HEK293T (cell line): ENCODE results near the gene TSC2.

Experiments used
- CTCF ChIA-PET: fragments of 350-600 bp; formaldehyde crosslinking; extraction: SDS; loops from one replicate; lab custom pipeline; 2021; ENCODE audit warnings: antibody characterized with exemption, inconsistent platforms; lab: Yijun Ruan, JAX
- POLR2A ChIA-PET: fragments of 350-600 bp; formaldehyde crosslinking; extraction: SDS; loops from one replicate; lab custom pipeline; 2020; ENCODE audit warnings: antibody characterized with exemption, inconsistent platforms; lab: Yijun Ruan, JAX
- DNase-seq: peaks from one replicate; pipeline ENCODE4 v3.0.0; 2012; ENCODE audit warnings: mixed read lengths; ENCODE audit errors: extremely low spot score
- ARNT ChIP-seq: fragments of 450-650 bp; IDR thresholded peaks from 2 replicates; pipeline ENCODE4 v1.6.1; 2017; ENCODE audit warnings: mild to moderate bottlenecking
- BHLHE40 ChIP-seq: fragments of 450-650 bp; IDR thresholded peaks from 2 replicates; pipeline ENCODE4 v1.6.1; 2016; ENCODE audit warnings: mild to moderate bottlenecking, moderate library complexity, borderline replicate concordance
- CTBP1 ChIP-seq: fragments of 450-650 bp; IDR thresholded peaks from 2 replicates; pipeline ENCODE4 v1.6.1; 2016; ENCODE audit warnings: borderline replicate concordance
- ELF4 ChIP-seq: fragments of 450-650 bp; IDR thresholded peaks from 2 replicates; pipeline ENCODE4 v1.6.1; 2017; ENCODE audit warnings: antibody characterized with exemption
- FOXA1 ChIP-seq: fragments of 450-650 bp; IDR thresholded peaks from 2 replicates; pipeline ENCODE4 v1.6.1; 2016; ENCODE audit warnings: mild to moderate bottlenecking
- FOXK2 ChIP-seq: fragments of 450-650 bp; IDR thresholded peaks from 2 replicates; pipeline ENCODE4 v1.6.1; 2016; ENCODE audit warnings: mild to moderate bottlenecking
- FOXM1 ChIP-seq: fragments of 450-650 bp; IDR thresholded peaks from 2 replicates; pipeline ENCODE4 v1.6.1; 2017; ENCODE audit warnings: mild to moderate bottlenecking, borderline replicate concordance
- HDGF ChIP-seq: fragments of 450-650 bp; IDR thresholded peaks from 2 replicates; pipeline ENCODE4 v1.6.1; 2017; ENCODE audit warnings: antibody characterized with exemption, borderline replicate concordance
- L3MBTL2 ChIP-seq: fragments of 450-650 bp; conservative IDR thresholded peaks from 2 replicates; pipeline ENCODE4 v1.6.1; 2016; ENCODE audit warnings: mild to moderate bottlenecking
- LEF1 ChIP-seq: fragments of 450-650 bp; IDR thresholded peaks from 2 replicates; pipeline ENCODE4 v1.6.1; 2017; ENCODE audit warnings: mild to moderate bottlenecking, borderline replicate concordance
- NFRKB ChIP-seq: fragments of 450-650 bp; IDR thresholded peaks from 2 replicates; pipeline ENCODE4 v1.6.1; 2016; ENCODE audit warnings: mild to moderate bottlenecking, moderate library complexity
- SP1 ChIP-seq: fragments of 450-650 bp; IDR thresholded peaks from 2 replicates; pipeline ENCODE4 v1.6.1; 2017
- SUZ12 ChIP-seq: fragments of 450-650 bp; IDR thresholded peaks from 2 replicates; pipeline ENCODE4 v1.6.1; 2016; ENCODE audit warnings: mild to moderate bottlenecking
- TARDBP ChIP-seq: fragments of 450-650 bp; IDR thresholded peaks from 2 replicates; pipeline ENCODE4 v1.6.1; 2016
- ZNF384 ChIP-seq: fragments of 450-650 bp; IDR thresholded peaks from 2 replicates; pipeline ENCODE4 v1.6.1; 2016
- TF ChIP-seq, protein P1 (sequence below): fragments of 450-650 bp; IDR thresholded peaks from 2 replicates; pipeline ENCODE4 v1.6.1; 2016

The TSC2 gene

DNA sequence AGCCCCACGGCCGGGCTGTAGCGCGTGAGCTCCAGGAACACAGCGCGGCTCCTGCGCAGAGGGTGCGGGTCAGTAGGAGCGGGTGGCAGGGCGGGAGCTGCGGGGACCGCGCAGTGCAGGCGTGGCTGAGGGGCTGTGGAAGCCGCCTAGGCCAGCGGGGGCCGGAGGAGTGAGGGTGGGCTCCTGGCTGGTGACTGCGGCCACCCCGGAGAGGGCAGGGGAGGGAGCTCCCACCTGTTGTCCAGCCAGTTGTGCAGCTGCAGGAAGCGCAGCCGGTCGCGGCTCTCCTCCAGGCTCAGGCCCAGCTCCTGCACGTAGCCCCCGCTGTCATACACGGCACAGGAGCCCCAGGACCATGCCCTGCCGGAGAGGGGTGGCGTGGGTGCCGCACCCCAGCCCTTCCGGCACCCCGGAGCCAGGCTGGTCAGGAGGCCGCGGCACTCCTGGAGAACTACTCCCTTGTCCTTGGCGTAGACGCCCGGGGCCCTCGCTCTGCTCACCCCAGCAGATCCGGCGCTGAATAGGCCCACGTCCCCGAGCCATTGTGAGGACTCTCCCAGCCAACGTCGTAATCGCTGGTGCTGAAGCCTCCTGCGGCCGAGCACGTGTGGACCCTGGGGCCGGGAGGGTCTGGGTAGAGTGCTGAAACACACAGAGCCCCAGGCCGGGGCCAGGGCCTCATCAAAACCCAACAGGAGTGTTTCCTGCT is 43.9 kb downstream of the TSC2 start:
- POLR2A ChIA-PET: interaction anchor here (1.0 to 1.2 kb wide), 2 partner anchors 13 to 64 kb away, joined by 3 to 4 read pairs; partner anchors contain the start of gene TRAF7
- no peak for DNase-seq
- CTCF ChIA-PET: interaction anchor here (1.1 kb wide), 1 partner anchor 49 kb away, joined by 3 read pairs; no protein-coding TSS in a partner anchor
- TF ChIP-seq HDGF (no peak), FOXA1 (no peak), LEF1 (no peak), FOXM1 (no peak), ZNF384 (no peak), SUZ12 (no peak)

DNA sequence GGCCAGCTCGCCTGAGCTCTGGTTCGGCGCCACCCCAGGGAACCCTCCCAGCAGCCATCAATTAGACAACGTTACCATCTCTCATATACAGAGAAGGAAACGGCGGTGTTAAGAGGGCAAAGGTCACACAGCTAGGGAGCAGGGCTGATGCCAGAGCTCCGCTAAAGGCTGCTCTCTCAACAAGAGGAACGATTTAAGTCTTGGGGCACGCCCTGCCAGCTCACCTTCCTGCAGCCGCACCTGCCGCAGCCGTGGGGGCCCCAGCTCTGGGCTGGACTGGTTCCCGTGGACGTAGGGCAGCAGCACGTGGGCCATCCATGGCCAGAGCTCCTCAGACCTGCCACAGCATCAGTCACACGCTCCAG is 44.5 kb downstream of the TSC2 start:
- CTCF ChIA-PET: interaction anchor here (1.1 kb wide), 1 partner anchor 48 kb away, joined by 3 read pairs; no protein-coding TSS in a partner anchor
- TF ChIP-seq CTBP1: no peak
- TF ChIP-seq FOXK2: no peak
- TF ChIP-seq, protein P1, sequence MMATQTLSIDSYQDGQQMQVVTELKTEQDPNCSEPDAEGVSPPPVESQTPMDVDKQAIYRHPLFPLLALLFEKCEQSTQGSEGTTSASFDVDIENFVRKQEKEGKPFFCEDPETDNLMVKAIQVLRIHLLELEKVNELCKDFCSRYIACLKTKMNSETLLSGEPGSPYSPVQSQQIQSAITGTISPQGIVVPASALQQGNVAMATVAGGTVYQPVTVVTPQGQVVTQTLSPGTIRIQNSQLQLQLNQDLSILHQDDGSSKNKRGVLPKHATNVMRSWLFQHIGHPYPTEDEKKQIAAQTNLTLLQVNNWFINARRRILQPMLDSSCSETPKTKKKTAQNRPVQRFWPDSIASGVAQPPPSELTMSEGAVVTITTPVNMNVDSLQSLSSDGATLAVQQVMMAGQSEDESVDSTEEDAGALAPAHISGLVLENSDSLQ: no peak
- POLR2A ChIA-PET: interaction anchor here (1.0 kb wide), 1 partner anchor 63 kb away, joined by 3 read pairs; the partner anchor contains the start of gene TRAF7
- DNase-seq: no peak

DNA sequence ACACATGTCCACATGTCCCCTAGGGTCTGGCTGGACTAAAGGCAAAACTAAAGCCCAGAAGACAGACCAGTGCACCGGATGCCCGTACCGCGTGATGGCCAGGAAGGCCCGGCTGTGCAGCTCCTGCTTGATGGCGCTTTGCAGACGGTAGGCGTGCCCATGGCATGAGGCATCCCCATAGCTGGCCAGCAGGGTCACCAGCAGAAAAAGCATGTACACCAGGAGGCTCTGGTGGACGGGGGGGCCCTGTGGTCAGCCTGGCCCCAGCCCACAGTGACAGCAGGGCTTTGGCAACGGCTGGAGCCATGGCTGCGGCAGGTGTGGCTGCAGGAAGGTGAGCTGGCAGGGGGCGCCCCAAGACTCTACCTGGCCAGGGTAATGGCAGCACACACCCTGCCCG is 45.1 kb downstream of the TSC2 start:
- POLR2A ChIA-PET: no interaction called here
- no peak for DNase-seq
- CTCF ChIA-PET: interaction anchor here (1.1 kb wide), 1 partner anchor 48 kb away, joined by 3 read pairs; no protein-coding TSS in a partner anchor
- TF ChIP-seq SP1 (no peak), ZNF384 (no peak), FOXM1 (no peak), FOXK2 (no peak), NFRKB (no peak), ARNT (no peak), SUZ12 (no peak), ELF4 (no peak), FOXA1 (no peak), TARDBP (no peak), LEF1 (no peak)

DNA sequence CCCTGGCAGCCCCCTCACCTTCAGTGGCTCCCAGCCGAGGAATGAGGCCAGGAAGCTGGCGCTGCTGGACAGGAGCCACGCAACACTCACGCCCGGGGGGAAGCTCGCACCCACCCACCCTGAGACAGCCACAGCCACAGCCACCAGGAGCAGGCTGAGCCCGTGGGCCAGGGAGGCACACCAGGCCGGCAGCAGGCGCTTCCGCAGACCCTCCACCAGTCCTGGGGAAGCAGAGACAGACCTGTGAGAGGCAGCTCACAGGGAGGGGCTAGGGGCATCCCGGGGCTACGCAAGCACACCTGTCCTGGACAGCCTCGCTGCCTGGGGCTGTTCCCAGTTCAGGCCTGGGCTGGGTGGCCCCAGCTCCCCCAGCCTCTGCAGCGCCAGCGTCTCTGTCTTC is 46.0 kb downstream of the TSC2 start:
- POLR2A ChIA-PET: no interaction called here
- DNase-seq: no peak
- CTCF ChIA-PET: no interaction called here
- TF ChIP-seq TARDBP (no peak), SP1 (no peak), ARNT (no peak), ZNF384 (no peak), BHLHE40 (no peak), LEF1 (no peak), FOXK2 (no peak), ELF4 (no peak), L3MBTL2 (no peak), CTBP1 (no peak), FOXA1 (no peak)
- TF ChIP-seq, protein P1: no peak

DNA sequence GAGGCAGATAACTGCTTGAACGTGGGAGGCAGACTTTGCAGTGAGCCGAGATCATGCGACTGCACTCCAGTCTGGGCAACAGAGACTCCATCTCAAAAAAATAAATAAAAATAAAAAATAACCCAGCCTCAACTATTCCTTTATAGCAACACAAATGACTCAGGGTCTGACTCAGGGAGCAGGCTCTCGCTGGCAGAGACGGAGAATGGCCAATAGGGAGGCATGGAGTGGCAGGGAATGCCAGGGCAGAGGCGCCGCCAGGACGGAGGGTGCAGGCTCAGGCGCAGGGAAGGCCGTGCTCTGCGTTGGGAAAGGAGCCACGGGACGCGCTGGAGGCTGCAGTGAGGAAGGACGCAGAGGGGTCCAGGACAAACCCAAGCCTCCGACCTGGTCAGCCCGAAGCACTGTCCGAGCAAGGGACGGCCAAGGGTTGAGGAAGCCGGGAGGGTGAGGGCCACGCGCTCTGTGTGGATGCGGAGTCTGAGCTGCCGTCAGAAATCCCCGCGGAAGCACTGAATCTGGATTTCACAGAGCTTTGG is 47.6 kb downstream of the TSC2 start:
- CTCF ChIA-PET: no interaction called here
- TF ChIP-seq ELF4 (no peak), TARDBP (no peak), CTBP1 (no peak), FOXM1 (no peak)
- POLR2A ChIA-PET: no interaction called here
- DNase-seq: no peak

DNA sequence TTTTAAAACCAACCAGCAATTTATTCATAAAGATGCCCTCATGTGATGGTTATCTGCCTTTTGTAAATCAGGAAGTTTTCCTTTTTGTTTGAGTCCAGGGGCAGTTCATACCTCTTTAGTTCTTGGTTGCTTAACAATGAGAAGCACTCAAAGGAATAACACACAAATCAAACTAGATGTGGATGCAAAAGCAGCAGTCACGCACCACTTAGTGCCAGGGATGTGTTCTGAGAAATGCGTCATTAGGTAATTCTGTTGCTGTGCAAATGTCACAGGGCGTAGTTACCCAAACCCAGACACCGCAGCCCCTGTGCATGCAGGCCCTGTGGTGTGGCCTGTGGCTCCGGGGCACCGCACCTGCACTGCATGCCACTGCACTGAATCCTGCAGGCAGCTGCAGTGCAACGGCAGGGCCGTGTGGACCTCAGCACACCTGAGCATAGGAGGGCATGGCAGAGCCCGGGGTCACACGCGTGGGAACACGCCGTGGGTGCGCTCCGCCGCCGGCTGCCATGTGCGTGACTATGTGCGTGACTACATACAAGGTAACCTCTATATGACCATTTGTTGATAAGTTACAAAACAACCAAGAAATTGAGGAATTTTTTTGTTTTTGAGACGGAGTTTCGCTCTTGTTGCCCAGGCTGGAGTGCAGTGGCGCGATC is 48.3 kb downstream of the TSC2 start:
- POLR2A ChIA-PET: no interaction called here
- TF ChIP-seq ARNT (no peak), CTBP1 (no peak), ELF4 (no peak), FOXA1 (no peak), NFRKB (no peak), FOXK2 (no peak)
- TF ChIP-seq, protein P1: no peak
- CTCF ChIA-PET: no interaction called here
- no peak for DNase-seq
